IMR-90 (cell line): ENCODE measurements around the gene PLPP6. TPM values are rescaled to one million over a fixed set of nuclear protein-coding genes. Genes with fewer than 3 reads are reported as not detected.

Experiments
- ATAC-seq: fragments of 200-7000 bp; cut with Tn5 transposase; 2 replicates; pipeline ENCODE4 v1.9.1; 2020; ENCODE audit warnings: low read depth, mild to moderate bottlenecking, moderate library complexity
- BruUV-seq: library from RNA; stranded (reverse); fragments of 400-500 nt; replicated peaks from 2 replicates; lab custom pipeline; 2021; lab: Mats Ljungman, UMichigan
- CTCF ChIA-PET: fragments of 300-600 bp; formaldehyde crosslinking; extraction: SDS; loops from one replicate; lab custom pipeline; 2021; ENCODE audit warnings: antibody characterized with exemption; lab: Yijun Ruan, JAX
- POLR2A ChIA-PET: fragments of 300-600 bp; sonication (Branson Sonifier 250); formaldehyde crosslinking; loops from one replicate; lab custom pipeline; 2022; ENCODE audit warnings: antibody characterized with exemption; ENCODE audit not compliant: unreplicated experiment; lab: Charles Lee
- DNase-seq: peaks from one replicate; pipeline ENCODE4 v3.0.0; 2013
- H2AFZ ChIP-seq: replicated peaks from 2 replicates; pipeline ENCODE3; 2013; ENCODE audit warnings: low read length, mild to moderate bottlenecking; ENCODE audit not compliant: poor library complexity
- H2AK5ac ChIP-seq: 2 replicates; pipeline ENCODE4 v1.6.1; 2013; ENCODE audit warnings: low read depth, low read length, inconsistent platforms
- H2AK9ac ChIP-seq: replicated peaks from 2 replicates; pipeline ENCODE3; 2013; ENCODE audit warnings: mild to moderate bottlenecking, low read depth, low read length, moderate library complexity; ENCODE audit not compliant: poor library complexity
- H2BK120ac ChIP-seq: 2 replicates; pipeline ENCODE4 v1.6.1; 2013; ENCODE audit warnings: low read depth, low read length, inconsistent platforms
- H2BK15ac ChIP-seq: 3 replicates; pipeline ENCODE4 v1.6.1; 2013; ENCODE audit warnings: low read depth, low read length, inconsistent platforms
- H2BK20ac ChIP-seq: 2 replicates; pipeline ENCODE4 v1.6.1; 2013; ENCODE audit warnings: low read depth, mild to moderate bottlenecking, inconsistent platforms, low read length, moderate library complexity
- H2BK5ac ChIP-seq: 2 replicates; pipeline ENCODE4 v1.6.1; 2013; ENCODE audit warnings: mild to moderate bottlenecking, low read depth, low read length, inconsistent platforms; ENCODE audit not compliant: poor library complexity, severe bottlenecking
- H3K14ac ChIP-seq: replicated peaks from 2 replicates; pipeline ENCODE4 v1.6.1; 2013; ENCODE audit warnings: low read depth, low read length, inconsistent platforms
- H3K18ac ChIP-seq: 2 replicates; pipeline ENCODE4 v1.6.1; 2013; ENCODE audit warnings: low read depth, low read length, control low read depth
- H3K23ac ChIP-seq: 2 replicates; pipeline ENCODE4 v1.6.1; 2013; ENCODE audit warnings: low read depth, low read length, inconsistent platforms
- H3K27ac ChIP-seq: 2 replicates; pipeline ENCODE4 v1.5.1; 2013; ENCODE audit warnings: mild to moderate bottlenecking, control low read depth, low read length; ENCODE audit not compliant: insufficient read depth
- H3K27me3 ChIP-seq: 2 replicates; pipeline ENCODE4 v1.6.1; 2013; ENCODE audit warnings: low read length; ENCODE audit not compliant: control insufficient read depth, insufficient read depth
- H3K36me3 ChIP-seq: 2 replicates; pipeline ENCODE4 v1.6.1; 2013; ENCODE audit warnings: low read length, mixed read lengths; ENCODE audit not compliant: control insufficient read depth, insufficient read depth
- H3K4ac ChIP-seq: 2 replicates; pipeline ENCODE4 v1.6.1; 2013; ENCODE audit warnings: low read depth, low read length, inconsistent platforms
- H3K4me1 ChIP-seq: 2 replicates; pipeline ENCODE4 v1.6.1; 2013; ENCODE audit warnings: low read length, mixed read lengths; ENCODE audit not compliant: control insufficient read depth, insufficient read depth
- H3K4me2 ChIP-seq: 2 replicates; pipeline ENCODE4 v1.6.1; 2013; ENCODE audit warnings: low read depth, mild to moderate bottlenecking, control low read depth, low read length, moderate library complexity
- H3K4me3 ChIP-seq: 2 replicates; pipeline ENCODE4 v1.5.1; 2013; ENCODE audit warnings: low read depth, mild to moderate bottlenecking, control low read depth, low read length, moderate library complexity; ENCODE audit not compliant: insufficient read depth
- H3K56ac ChIP-seq: 2 replicates; pipeline ENCODE4 v1.6.1; 2013; ENCODE audit warnings: low read length, inconsistent platforms; ENCODE audit not compliant: insufficient read depth; ENCODE audit errors: extremely low read depth
- H3K79me1 ChIP-seq, 2 experiments: 2 replicates each; pipeline ENCODE4 v1.6.1; 2013; ENCODE audit warnings: low read length in 2 of 2, inconsistent platforms in 1 of 2, low read depth in 1 of 2
- H3K9ac ChIP-seq: 2 replicates; pipeline ENCODE4 v1.6.1; 2013; ENCODE audit warnings: low read depth, low read length, control low read depth
- H3K9me1 ChIP-seq: 2 replicates; pipeline ENCODE4 v1.6.1; 2013; ENCODE audit warnings: low read length, inconsistent platforms; ENCODE audit not compliant: insufficient read depth
- H3K9me3 ChIP-seq: 2 replicates; pipeline ENCODE4 v1.6.1; 2013; ENCODE audit warnings: low read length; ENCODE audit not compliant: control insufficient read depth, insufficient read depth
- H4K20me1 ChIP-seq: 2 replicates; pipeline ENCODE4 v1.6.1; 2013; ENCODE audit warnings: low read length, inconsistent platforms; ENCODE audit not compliant: insufficient read depth
- H4K5ac ChIP-seq: 2 replicates; pipeline ENCODE4 v1.6.1; 2013; ENCODE audit warnings: mild to moderate bottlenecking, low read depth, low read length, control low read depth
- H4K8ac ChIP-seq, 2 experiments: 2 replicates each; pipeline ENCODE4 v1.6.1; 2013; ENCODE audit warnings: low read depth in 2 of 2, low read length in 2 of 2, control low read depth in 1 of 2, inconsistent platforms in 1 of 2
- H4K91ac ChIP-seq: 2 replicates; pipeline ENCODE4 v1.6.1; 2013; ENCODE audit warnings: low read depth, low read length, inconsistent platforms; ENCODE audit not compliant: insufficient read depth
- CEBPB ChIP-seq: IDR thresholded peaks from 2 replicates; pipeline ENCODE4 v1.6.1; 2012; ENCODE audit warnings: low read depth, low read length, improper control_type of control experiment
- NFE2L2 ChIP-seq: fragments of 150-350 bp; IDR thresholded peaks from 2 replicates; pipeline ENCODE4 v1.6.1; 2016; ENCODE audit warnings: low read depth, mild to moderate bottlenecking, low read length
- SMC3 ChIP-seq: fragments of 150-350 bp; IDR thresholded peaks from 2 replicates; pipeline ENCODE4 v1.6.1; 2016; ENCODE audit warnings: low read depth, mild to moderate bottlenecking, antibody characterized with exemption, low read length, moderate library complexity
- USF2 ChIP-seq: fragments of 150-350 bp; IDR thresholded peaks from 2 replicates; pipeline ENCODE4 v1.6.1; 2017; ENCODE audit warnings: mild to moderate bottlenecking, antibody characterized with exemption, low read length, low read depth
- WGBS, 2 experiments: methylation state at CpG; one replicate each; pipeline versions ENCODE4 v1.1.5 to v1.1.7; 2013; ENCODE audit warnings: missing lambda C conversion rate in 2 of 2; ENCODE audit not compliant: insufficient read length in 1 of 2; ENCODE audit errors: extremely low coverage in 2 of 2; 5-methylcytosine and 5-hydroxymethylcytosine counted together
- dilution Hi-C: fragments of 300-500 bp; cut with HindIII; formaldehyde crosslinking; loops from one replicate; pipeline ENCODE4 v1.14.3; 2018; ENCODE audit warnings: low sequenced_read_pairs; ENCODE audit not compliant: unreplicated experiment
- in situ Hi-C: fragments of 300-500 bp; cut with MboI; formaldehyde crosslinking; loops from 3 replicates; pipeline ENCODE4 v1.14.3; 2019; ENCODE audit warnings: low sequenced_read_pairs, inconsistent platforms, mixed read lengths
- intact Hi-C: fragments of 100-400 bp; cut with micrococcal nuclease; formaldehyde crosslinking; loops from 2 replicates; pipeline ENCODE4 v1.10.0; 2022
- polyA plus RNA-seq, 3 experiments: library from polyadenylated mRNA; depleted of rRNA; stranded (reverse); fragments of >200 nt; gene quantifications; 2 replicates each; pipeline ENCODE4 v1.2.3, GENCODE V29; 2012; ENCODE audit warnings: low replicate concordance in 1 of 3
- total RNA-seq: library from RNA; depleted of rRNA; stranded (reverse); fragments of >200 nt; gene quantifications from 2 replicates; pipeline ENCODE4 v1.2.3, GENCODE V29; 2012

Gene PLPP6
- total and polyA plus RNA-seq, 2 of the 4 experiments (the other 2 are of a cell fraction) = 3.4 to 5.9 TPM

GRCh38 chr9:4700091-4700490 lies 38.0 kb downstream of the PLPP6 start:
- ATAC-seq (peak; percentile 32; the same call in 1 of the 2 replicates), DNase-seq (peak; percentile 10)
- dilution Hi-C loops = no loop called here
- Histone ChIP-seq H4K8ac (no peak overlapping the region), H2AFZ (no peak overlapping the region), H3K14ac (no peak overlapping the region), H3K4me2 (no peak overlapping the region), H2AK5ac (no peak overlapping the region), H3K23ac (no peak overlapping the region), H3K56ac (no peak overlapping the region), H3K4me3 (no peak overlapping the region), H4K20me1 (0 out of 2 replicates have a peak, but pooled peaks cover 3% of the 10 kb centered on the region), H3K79me1 (peaks cover 8 to 14% of the 10 kb centered on the region in 2 experiments; a peak in 3 of 4 replicates), H2BK120ac (no peak overlapping the region), H2AK9ac (no peak overlapping the region), H4K5ac (no peak overlapping the region), H3K4me1 (peaks cover 3% of the 10 kb centered on the region; the same call in 1 of the 2 replicates), H3K27me3 (no peaks in the 10 kb centered on the region), H3K18ac (no peak overlapping the region), H3K4ac (no peak overlapping the region), H3K27ac (no peak overlapping the region), H3K36me3 (peaks cover 10% of the 10 kb centered on the region), H3K9ac (no peak overlapping the region), H3K9me3 (no peaks in the 10 kb centered on the region), H3K9me1 (no peaks in the 10 kb centered on the region), H2BK20ac (no peak overlapping the region), H2BK5ac (no peak overlapping the region), H4K91ac (no peak overlapping the region), H2BK15ac (no peak overlapping the region)
- CTCF ChIA-PET = no interaction called here
- POLR2A ChIA-PET = no interaction called here
- TF ChIP-seq NFE2L2 (no peak), SMC3 (no peak), CEBPB (peak; percentile 85), USF2 (no peak)
- intact Hi-C loops = no loop called here
- BruUV-seq = no TSS peak
- 92% methylated on average over 2 of the region's 3 CpGs; no CpG with 5 or more reads in 1 of the 2 experiments for WGBS, 2 experiments
- in situ Hi-C loops = no loop called here
